NCI-H524 (cell line): Measurements from ENCODE around the gene PARVB.

Source experiments
- DNase-seq, 2 experiments: peaks; one replicate each; lab custom pipeline; 2025; lab: John Stamatoyannopoulos, UW

Gene PARVB

DNA sequence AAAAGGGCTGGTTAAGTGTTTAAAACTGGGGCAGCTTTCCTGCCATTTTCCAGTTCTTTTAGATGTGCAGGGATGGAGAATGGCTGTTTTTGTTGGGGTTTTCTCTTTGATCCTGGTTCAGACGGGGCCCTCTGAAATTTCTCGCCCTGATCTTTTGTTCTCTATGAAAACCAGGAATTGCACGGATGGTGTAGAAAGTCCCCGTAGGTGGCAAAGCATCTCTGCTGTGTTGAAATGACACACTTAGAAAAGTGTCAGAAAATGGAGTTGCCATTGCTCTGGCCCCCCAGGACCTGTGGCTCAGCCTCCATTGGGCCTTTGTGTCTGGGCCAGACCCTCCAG, 63.0 kb downstream of the PARVB start:
- DNase-seq = no peak

DNA sequence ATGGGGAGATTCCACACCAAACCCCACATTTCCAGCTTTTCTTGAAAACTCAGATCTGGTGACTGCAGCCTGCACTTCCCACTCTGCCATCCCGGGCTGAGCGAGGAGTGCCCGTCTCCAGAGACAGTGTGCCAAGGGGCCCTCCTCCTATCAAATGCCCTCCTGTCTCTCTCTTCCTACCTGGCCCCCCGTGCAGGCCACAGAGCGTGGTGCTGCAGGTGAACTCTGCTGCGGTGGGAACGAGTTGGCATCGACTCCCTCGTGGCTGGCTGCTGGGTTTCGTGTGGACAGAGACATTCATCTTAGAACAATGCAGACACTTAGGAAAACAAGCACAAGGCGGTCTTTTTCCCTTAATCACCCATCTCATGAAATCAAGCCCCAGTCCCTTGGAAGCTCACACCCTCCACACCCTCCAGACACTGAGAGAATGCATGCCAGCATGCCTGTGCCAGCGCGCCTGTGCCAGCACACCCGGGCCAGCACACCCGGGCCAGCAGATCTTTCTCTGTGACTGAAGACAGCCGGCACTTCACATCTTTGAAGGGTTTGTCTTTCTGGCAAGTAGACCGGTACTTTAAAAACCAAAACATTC, 65.0 kb downstream of the PARVB start:
- no peak for DNase-seq

DNA sequence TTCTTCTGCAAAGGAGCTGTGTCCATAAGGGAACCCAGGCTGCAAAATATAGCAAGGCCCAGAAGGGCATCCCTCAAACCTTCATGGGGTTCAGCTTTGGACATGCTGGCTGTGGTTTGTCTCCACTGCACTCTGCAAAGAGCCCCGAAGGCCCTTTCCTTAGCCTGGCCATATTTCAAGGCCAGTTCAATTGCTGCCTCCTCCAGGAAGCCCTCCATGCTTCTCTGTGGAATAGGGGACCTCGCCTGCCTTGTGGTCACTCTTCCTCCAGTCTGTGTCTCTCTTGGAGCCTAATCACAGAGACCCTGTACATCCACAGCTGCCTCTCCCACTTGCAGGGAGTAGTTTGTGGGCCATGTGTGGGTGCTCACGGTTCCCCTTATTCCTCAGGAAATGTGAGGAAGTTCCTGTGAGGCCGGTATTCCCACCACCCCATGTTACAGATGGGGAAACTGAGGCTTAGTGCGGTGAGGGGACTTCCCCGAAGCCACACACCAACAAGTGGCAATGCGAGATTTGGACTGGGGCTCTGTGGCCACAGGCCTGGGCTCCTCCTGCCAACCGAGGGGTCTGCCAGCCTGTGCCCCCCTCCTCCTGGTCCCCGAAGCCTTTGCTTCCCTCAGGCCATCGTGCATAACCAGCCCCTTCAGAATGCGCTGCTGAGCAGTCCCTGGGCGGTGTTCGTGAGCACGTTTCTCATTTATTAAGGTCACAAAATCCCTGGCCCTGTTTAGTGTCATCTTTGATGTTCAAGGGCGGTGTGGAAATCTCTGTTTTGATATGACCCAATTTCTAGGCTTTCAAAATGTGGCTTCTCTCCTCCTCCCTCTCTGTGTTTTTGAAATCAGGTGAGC, 65.8 kb downstream of the PARVB start:
- DNase-seq = no peak

DNA sequence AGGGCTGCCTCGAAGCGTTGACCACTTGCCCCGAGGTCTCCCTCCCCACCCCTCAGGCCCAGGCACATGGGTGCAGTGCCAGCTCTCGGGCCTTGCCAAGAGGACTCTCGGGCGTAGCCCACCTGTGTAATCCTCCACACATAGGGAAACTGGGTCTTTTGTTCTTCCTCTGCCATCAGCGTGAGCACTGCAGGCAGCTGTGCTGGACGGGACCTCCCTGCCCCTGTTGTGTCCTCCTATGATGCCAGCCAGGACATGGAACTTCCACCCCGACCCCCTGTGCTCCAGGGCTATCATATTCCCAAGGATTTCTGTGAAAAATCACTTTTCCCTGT, 66.4 kb downstream of the PARVB start:
- DNase-seq = no peak

DNA sequence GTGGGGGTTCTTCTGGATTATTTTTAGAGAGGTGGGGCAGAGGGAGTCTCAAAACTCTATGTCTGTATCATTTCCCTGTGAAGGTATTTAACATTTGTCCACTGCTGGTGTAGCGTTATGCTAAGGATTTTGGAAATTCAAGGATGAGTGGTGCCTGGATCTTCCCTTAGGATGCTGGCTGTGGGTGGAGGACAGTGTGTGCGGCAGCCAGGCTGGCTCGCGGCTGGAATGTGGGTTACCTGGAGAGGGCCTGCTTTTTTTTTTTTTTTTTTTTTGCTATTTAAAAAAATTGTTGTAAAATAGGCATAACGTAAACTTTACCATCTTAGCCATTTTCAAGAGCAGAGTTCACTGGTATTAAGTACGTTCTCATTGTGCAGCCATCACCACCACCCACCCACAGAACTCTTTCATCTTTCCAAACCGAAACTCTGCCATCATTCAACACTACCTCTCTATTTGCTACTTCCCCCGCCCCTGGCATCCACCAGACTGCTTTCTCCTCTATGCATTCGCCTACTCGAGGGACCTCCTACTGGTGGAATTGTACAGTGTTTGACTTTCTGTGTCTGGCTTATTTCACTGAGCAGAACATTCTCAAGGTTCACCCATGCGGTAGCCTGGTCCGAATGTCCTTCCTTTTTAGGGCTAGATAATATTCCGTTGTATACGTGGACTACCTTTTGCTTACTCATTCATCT, 67.1 kb downstream of the PARVB start:
- DNase-seq = peak in 1 of 2 experiments; percentile 17

DNA sequence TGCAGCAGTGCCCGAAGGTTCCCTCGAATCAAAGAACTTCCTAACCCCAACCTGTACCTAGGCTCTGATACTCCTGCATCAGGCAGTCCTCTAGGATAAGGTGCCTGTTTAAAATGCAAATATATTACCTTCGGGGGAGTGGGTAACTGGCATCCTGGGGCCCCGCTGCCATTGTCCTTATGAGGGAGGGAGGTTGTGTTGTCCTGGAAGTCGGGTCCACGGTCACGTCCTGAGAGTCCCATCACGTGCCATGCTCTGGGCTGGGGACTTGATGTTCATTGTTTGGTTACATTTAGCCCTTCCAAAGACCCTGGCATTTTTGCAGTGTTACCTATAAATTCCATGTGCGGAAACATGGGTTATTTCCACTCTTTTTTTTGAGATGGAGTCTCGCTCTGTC, 67.6 kb downstream of the PARVB start:
- DNase-seq = no peak

DNA sequence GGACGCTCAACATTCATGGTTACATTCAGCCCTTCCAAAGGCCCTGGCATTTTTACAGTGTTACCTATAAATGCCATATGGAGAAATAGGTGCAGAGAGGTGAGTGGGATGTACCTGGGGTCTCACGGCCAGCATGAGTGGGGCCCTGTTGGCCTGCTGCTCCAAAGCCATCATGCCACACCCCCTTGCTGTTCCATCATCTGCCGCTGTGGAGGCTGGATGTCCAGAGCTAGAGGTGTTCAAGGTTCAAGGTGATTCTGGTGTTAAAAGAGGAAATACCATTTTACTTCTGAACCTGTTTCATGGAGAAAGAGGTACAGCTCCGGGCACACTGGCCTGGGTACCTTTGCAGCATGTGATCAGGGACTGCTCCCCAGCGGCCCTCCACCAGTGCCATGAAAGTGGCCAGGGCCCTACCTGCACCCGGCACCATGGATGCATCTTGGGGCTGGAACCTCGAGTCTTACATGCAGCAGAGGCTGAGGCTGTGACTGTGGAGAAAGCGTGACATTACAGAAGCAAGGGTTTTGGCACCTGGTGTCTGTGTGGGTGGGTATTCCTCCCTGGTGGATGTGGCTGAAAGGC, 68.6 kb downstream of the PARVB start:
- no peak for DNase-seq

DNA sequence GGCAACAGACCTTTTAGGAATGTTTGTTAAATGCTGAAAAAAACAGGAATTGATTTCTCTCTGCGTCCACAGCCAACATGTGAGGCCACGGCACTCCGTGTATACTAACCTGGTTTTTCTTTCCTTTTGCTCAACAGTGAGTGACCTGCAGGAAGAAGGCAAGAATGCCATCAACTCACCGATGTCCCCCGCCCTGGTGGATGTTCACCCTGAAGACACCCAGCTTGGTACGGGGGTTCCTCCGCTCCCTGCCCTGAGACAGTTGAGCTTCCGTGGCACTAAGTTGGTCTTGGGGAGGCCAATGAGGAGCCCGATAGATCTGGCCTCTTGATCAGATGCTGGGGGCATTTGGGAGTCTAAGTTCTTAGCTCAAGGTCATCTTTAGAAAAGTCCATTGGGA, 69.7 kb downstream of the PARVB start:
- no peak for DNase-seq

DNA sequence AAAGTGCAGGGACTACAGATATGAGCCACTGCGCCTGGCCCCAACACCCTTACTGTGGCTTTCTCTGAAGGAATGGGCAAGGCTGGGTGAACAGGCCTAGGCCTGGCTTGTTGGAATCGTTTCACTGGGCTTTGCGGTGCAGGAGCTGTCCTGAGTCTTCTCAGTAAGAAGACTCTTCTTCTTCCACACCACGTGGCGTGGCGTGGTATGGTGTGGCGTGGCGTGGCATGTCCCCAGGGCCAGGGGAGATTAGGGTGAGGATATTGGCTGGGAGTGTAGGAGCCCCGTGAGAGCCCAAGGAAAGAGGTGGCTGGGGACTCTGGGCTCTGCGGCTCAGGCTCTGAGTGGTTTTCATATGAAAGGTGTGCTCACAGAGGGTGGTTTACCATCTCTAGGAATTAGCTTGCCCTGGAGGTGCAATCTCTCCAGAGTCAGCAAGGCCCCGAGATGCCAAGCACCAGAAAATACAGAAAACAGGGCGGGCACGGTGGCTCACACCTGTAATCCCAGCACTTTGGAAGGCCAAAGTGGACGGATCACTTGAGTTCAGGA, 70.7 kb downstream of the PARVB start:
- DNase-seq = no peak

DNA sequence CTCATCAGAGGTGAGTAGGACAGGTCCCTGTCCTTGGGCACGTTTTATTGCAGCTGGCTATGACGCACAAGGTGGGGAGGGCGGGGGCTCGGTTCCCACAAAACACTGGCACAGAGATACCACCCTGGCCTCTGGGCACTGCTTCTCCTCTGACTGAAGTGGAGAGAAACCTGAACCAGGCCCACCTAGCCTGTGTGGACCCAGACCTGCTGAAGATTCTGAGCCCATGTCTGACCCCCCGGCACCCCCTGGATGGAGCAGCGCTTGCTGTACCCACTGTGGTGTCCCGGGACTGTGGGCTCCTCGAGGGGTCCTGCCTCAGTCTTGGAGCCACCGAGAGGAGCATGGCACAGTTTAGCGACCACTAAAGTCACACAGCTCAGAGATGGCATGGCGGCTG, 72.6 kb downstream of the PARVB start:
- DNase-seq = no peak

DNA sequence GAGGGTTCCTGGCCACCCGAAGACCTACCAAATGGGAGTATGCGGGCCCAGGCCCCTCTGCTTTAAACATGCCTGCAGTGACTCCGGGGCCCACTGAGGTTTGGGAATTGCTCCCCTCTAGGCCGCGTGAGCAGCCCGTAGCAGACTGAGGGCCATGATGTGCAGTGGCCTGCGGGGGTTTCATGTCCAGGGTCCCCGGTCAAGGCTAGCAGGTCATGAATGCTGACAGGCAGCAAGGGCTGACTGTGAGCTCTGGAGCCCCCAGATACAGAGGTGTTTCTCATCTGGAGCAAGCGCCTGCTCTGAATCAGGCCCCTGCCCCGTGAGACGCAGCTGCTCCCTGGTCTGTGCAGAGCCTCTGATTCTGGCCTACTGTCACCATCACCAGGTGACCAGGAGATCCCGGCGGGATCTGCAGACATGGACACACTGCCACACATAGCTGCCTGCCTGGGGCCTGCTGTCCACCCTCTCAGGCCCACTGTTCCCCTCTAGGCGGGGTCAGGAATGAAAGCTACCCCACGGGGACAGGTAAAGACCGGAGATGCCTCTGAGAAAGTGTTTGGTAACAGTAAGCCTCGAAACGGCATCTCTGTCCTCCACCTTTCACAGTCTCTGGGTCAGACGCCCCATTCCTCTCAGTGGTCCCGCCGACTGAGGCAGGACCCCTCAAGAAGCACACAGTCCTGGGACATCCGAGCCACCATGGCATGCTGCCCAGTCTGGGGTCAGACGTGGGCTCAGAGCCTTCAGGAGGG, 73.3 kb downstream of the PARVB start:
- no peak for DNase-seq

DNA sequence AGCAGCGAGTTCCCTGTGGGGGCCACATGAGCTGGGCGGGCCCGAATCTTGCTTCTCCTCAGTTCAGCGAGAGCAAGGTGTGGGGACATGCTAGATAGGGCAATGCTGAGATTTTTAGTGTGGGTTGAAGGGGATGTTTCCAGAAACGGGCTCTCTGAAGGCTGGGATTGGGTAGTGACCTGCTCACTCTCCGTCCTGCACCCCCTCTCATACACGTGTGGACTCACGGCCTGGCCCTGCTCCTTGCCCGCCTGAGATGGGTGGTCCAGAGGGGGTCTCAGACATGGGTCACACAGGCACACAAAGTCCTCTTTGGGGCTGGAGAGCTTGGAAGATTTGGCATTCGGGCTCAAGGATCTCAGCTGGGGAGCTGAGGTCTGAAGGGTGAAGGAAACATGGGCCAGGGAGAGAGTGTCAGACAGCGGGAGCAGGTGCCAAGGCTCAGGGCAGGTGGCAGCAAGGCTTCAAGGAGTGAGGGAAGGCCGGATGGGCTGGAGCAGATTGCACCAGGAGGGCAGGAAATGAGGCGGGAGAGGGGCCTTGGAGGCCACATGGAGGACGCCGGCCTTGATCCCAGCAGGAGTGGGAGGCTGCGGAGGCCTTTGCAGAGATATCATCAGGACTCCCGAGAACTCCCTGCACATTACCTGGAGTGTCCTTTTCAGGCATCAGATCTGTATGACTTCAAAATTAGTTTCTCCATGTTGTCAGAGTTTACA, 74.1 kb downstream of the PARVB start:
- DNase-seq = no peak

DNA sequence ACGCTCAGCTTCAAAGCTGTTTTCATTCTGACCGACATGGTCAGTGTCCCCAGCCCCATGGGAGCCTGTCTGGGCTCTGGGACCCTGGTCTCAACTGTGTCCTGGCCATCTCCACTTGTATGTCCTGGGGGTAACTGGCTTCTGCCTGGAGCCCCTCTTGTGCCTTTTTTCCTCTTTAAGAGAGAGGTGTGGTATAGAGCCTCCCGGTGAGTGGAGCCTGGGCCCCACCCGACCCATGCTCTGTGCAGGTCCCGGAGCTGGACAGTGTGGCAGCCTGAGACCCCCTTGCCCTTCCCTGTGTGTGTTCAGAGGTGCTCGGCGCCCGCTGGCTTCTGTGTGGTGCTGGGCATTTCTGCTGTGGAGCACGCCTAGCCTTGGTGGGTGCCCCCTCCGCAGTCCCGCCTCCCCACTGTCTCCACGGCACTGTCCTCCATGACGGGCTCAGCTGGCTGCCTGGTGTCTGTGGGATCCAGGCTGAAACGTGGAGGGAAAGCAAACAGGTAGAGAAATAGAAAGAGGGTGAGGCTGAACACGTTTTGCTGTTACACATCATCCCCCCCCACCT, 74.9 kb downstream of the PARVB start:
- DNase-seq = no peak

DNA sequence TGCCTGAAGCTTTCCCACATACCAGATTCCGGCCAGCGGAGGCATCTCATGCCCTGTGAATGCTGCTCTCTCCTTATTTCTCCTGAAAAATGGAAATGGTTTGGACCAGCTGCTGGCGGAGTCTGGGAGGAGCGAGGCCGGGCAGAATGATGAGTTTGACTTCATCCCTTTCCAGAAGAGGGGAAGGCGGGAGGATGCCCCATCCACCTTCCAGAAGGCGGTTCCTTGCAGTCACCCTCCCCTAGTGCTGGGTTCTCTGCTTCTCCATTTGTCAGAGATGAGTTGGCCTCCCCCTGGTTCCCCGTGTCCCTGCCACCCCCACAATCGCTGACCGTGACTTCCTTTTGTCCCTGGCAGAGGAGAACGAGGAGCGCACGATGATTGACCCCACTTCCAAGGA, 75.6 kb downstream of the PARVB start:
- no peak for DNase-seq

DNA sequence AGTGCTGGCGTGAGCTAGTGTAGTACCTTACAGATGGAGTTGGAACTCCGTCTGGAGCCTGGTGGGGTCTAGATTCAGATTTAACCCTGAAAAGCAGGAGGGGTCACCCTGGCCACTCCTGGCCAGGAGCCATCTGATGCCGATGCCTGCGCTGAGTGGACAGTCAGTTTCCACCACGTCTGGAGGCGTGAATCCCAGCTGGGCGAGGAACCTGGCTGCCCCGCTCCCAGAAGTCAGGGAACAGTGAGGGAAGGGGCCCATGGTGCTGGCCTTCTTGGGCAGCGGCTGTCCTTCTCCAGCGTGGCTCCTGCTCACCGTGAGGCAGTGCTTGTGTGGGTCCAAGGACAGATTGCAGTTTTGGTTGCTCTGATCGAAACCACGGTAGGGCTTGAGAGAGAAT, 76.3 kb downstream of the PARVB start:
- no peak for DNase-seq

DNA sequence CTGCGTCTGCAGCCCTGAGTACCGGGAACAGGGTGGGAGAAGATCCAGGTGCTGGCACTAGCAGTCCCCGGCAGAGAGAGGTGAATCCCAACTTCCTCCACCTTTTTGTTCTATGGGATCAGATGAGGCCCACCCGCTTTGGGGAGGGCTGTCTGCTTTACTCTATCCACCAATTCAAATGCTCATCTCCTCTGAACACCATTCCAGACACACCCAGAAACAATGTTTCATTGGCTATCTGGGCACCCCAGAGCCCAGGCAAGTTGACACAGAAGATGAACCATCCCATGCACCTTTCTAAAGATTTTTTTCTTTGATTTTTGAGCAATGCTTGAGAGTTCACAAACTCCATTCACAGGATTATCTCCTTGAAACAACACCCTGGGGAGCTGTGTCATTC, 78.0 kb downstream of the PARVB start:
- no peak for DNase-seq

DNA sequence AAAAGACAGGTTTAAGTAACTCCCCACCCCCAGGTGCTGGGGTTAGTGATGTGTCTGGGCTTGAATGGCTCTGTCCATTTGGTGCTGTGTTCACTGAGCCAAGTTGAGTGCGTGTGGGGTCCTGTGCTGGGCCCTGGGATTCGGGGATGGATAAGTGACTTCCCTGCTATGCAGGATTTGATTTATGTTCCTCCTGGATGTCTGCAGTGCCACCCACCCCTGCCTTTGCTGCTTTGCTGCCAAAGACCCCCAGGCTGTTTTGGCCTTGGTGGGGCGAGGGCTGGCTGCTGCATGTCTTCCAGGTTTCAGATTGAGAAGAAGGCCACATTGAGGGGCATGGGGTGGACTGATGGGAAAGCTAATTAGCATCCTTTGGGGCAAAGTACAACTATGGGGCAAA, 78.8 kb downstream of the PARVB start:
- DNase-seq = no peak

DNA sequence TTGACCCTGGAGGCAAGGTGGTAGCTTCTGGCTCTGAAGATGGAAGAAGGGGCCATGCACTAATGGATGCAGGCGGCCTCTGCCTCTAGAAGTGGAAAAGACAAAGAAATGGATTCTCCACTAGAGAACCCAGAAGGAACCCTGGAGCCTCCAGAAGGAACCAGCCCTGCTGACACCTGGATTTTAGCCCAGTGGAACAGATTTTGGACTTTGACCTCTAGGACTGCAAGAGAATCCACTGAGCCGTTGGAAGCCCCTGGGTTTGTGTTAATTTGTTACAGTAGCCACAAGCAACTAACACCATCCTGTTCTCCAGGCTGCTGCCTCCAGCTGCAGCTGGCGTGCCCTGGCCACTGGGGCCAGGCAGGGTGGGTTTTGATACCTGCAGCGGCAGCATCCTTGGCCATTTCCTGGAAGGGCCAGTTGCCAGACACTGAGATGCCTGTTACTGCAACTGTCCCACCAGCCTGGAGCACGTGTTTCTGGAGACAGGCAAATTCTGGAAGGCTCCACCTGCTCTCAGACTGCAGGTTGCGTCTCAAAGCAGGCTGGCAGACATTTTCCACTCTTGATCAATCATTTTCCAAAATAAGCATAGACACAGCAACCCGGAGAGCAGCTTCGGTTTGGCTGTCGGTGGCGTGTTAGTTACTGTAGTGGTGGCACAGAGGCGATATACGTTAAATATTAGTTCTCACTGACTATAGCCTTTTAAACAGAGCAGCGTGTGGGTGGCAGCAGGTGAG, 79.8 kb downstream of the PARVB start:
- DNase-seq = no peak

DNA sequence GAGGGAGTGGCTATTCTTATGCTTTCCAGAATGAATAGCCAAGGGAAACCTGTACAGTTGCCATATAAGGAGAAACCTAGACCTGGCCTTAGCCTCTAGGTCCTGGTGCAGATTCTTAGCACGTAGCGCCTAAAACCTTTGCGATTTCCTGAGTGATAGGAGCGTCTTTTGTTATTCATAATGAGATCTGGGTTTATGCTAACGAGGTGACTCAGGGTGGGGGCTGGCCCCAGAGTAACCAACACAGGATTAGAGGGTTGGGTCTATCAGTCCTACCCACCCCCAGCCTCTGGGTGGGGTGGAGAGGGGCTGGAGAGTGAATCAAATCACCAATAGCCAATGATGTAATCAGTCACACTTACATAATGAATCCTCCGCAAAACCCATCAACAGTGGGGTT, 83.2 kb downstream of the PARVB start:
- DNase-seq = peak in 1 of 2 experiments; percentile 12

DNA sequence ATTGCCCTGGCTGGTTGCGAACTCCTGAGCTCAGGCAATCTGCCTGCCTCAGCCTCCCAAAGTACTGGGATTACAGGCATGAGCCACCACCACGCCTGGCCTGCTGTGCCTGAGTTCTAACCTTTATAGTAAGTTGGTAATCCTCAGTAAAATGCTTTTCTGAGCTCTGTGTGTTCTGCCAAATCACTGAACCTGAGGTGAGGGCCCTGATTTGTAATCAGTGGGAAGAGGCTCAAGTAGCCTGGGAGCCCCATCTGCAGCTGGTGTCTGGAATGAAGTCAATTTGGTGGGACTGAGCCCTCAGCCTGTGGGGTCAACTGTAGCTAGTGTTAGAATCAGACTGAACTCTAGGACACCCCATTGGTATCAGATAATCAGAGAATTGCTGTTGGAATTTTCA, 84.0 kb downstream of the PARVB start:
- peak; percentile 30 to 72 for DNase-seq
